Measurements from ENCODE around the gene ELOB.

DNA sequence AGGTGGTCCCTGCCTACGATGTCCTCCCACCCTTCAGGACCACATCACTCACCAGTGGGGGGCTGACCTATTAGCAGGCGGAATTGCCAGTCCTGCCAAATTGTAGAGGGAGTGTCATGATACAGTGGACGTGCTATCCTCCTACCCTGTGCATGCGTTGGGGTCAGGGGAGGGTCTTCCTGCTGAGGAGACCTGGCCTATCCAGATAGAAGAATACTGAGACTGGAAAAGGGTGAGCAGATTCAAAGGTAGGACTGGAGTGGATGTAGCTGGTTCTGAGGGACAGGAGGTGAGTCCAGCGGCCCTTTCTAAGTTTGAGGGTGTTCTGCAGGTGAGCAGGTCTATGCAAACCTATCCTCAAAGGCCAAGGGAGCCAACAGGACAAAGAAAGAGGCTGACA, 29.2 kb upstream of the ELOB start:
- TF ChIP-seq EZH2 (IDR thresholded peaks at IDR 0.05; ENCODE audit: insufficient read depth, low read length): no peak
- TF ChIP-seq, protein P1, sequence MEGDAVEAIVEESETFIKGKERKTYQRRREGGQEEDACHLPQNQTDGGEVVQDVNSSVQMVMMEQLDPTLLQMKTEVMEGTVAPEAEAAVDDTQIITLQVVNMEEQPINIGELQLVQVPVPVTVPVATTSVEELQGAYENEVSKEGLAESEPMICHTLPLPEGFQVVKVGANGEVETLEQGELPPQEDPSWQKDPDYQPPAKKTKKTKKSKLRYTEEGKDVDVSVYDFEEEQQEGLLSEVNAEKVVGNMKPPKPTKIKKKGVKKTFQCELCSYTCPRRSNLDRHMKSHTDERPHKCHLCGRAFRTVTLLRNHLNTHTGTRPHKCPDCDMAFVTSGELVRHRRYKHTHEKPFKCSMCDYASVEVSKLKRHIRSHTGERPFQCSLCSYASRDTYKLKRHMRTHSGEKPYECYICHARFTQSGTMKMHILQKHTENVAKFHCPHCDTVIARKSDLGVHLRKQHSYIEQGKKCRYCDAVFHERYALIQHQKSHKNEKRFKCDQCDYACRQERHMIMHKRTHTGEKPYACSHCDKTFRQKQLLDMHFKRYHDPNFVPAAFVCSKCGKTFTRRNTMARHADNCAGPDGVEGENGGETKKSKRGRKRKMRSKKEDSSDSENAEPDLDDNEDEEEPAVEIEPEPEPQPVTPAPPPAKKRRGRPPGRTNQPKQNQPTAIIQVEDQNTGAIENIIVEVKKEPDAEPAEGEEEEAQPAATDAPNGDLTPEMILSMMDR (IDR thresholded peaks at IDR 0.05; ENCODE audit: insufficient read depth, low read depth, low read length): no peak

Measured in astrocyte (in vitro differentiated cells and primary cell).